SU-DHL-6 (cell line): ENCODE data around the gene JPH3.

Experiments
- H2AFZ ChIP-seq: fragments of 200-600 bp; sonication (generic); 2 replicates; pipeline ENCODE4 v1.6.1; 2014; ENCODE audit warnings: low read depth, mild to moderate bottlenecking, moderate library complexity, mixed read lengths, antibody characterized with exemption, low read length; ENCODE audit not compliant: severe bottlenecking
- H3F3A ChIP-seq: fragments of 200-600 bp; shearing (Covaris generic); 2 replicates; pipeline ENCODE4 v1.6.0; 2016; ENCODE audit warnings: antibody characterized with exemption, mild to moderate bottlenecking; ENCODE audit not compliant: insufficient read depth
- H3K27ac ChIP-seq: fragments of 200-600 bp; sonication (generic); 2 replicates; pipeline ENCODE4 v1.5.1; 2016; ENCODE audit warnings: low read depth, mild to moderate bottlenecking, low read length, moderate library complexity, mixed read lengths
- H3K27me3 ChIP-seq: fragments of 200-600 bp; sonication (generic), shearing (Covaris generic); 2 replicates; pipeline ENCODE4 v1.6.0; 2014; ENCODE audit warnings: mild to moderate bottlenecking, low read length
- H3K36me3 ChIP-seq: fragments of 200-600 bp; sonication (generic); 2 replicates; pipeline ENCODE4 v1.6.1; 2014; ENCODE audit warnings: mild to moderate bottlenecking, low read length, mixed read lengths
- H3K4me2 ChIP-seq: fragments of 300-600, 200-600 bp; shearing (Covaris generic), sonication (generic); 2 replicates; pipeline ENCODE4 v1.6.0; 2014; ENCODE audit warnings: low read length, low read depth, mild to moderate bottlenecking; ENCODE audit not compliant: poor library complexity, severe bottlenecking
- H3K4me3 ChIP-seq: fragments of 200-600 bp; sonication (generic); 2 replicates; pipeline ENCODE4 v1.5.1; 2014; ENCODE audit warnings: antibody characterized with exemption, low read length, mild to moderate bottlenecking, mixed read lengths; ENCODE audit not compliant: insufficient read depth, poor library complexity, severe bottlenecking
- H3K79me2 ChIP-seq: fragments of 200-600 bp; sonication (generic); 2 replicates; pipeline ENCODE4 v1.6.1; 2014; ENCODE audit warnings: mild to moderate bottlenecking, low read length, moderate library complexity; ENCODE audit not compliant: insufficient read depth
- H3K9ac ChIP-seq: fragments of 200-600 bp; sonication (generic); 2 replicates; pipeline ENCODE4 v1.7.0; 2014; ENCODE audit warnings: mild to moderate bottlenecking, low read length
- H3K9me2 ChIP-seq: fragments of 200-600 bp; sonication (generic); replicated peaks from 2 replicates; pipeline ENCODE4 v1.6.1; 2014; ENCODE audit warnings: low read length; ENCODE audit not compliant: insufficient read depth
- H3K9me3 ChIP-seq: fragments of 200-600 bp; sonication (generic); 2 replicates; pipeline ENCODE4 v1.6.1; 2014; ENCODE audit warnings: low read length, mixed read lengths; ENCODE audit not compliant: insufficient read depth
- H4K20me1 ChIP-seq: fragments of 200-600 bp; sonication (generic); 2 replicates; pipeline ENCODE4 v1.6.1; 2014; ENCODE audit warnings: low read depth, mild to moderate bottlenecking, antibody characterized with exemption, low read length, moderate library complexity, mixed read lengths
- EZH2phosphoT487 ChIP-seq: fragments of 200-600 bp; sonication (generic), shearing (Covaris generic); conservative IDR thresholded peaks from 2 replicates; pipeline ENCODE4 v1.6.1; 2018; ENCODE audit warnings: mild to moderate bottlenecking, antibody characterized with exemption, low read length, moderate library complexity, mixed read lengths
- TF ChIP-seq, protein P1 (sequence below): fragments of 200-600 bp; sonication (generic); IDR thresholded peaks from one replicate; pipeline ENCODE4 v1.5.1; 2017; ENCODE audit warnings: antibody characterized with exemption, mild to moderate bottlenecking, low read length, moderate library complexity; ENCODE audit not compliant: insufficient read depth, poor library complexity, severe bottlenecking

Gene JPH3

DNA sequence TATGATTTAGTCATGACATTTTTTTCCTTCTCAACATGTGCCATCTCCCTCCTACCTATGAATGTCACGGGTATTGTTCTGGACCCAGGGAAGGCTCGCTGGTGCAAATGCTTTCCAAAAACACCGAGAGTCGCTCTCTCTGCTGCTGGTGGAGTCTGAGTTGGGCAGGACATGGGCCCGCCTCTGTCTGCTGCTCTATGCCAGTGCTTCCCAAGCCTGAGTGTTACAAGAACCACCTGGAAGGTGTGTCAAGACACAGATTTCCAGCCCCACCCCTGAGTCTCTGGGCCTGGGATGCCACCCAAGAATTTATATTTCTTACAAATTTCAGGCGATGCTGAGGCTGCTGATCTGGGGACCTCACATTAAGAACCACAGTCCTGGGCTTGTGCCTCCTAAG is 9.1 kb downstream of the JPH3 start:
- Histone ChIP-seq H3F3A (no peaks in the 10 kb centered on the region), H3K4me2 (no peak overlapping the region), H3K9me2 (no peaks in the 10 kb centered on the region), H3K9ac (no peak overlapping the region), H3K27me3 (no peaks in the 10 kb centered on the region), H3K27ac (no peak overlapping the region), H4K20me1 (no peaks in the 10 kb centered on the region), H3K4me3 (no peak overlapping the region), H3K79me2 (no peaks in the 10 kb centered on the region), H3K36me3 (no peaks in the 10 kb centered on the region), H2AFZ (no peak overlapping the region), H3K9me3 (no peaks in the 10 kb centered on the region)
- no peak for TF ChIP-seq EZH2phosphoT487
- TF ChIP-seq, protein P1, sequence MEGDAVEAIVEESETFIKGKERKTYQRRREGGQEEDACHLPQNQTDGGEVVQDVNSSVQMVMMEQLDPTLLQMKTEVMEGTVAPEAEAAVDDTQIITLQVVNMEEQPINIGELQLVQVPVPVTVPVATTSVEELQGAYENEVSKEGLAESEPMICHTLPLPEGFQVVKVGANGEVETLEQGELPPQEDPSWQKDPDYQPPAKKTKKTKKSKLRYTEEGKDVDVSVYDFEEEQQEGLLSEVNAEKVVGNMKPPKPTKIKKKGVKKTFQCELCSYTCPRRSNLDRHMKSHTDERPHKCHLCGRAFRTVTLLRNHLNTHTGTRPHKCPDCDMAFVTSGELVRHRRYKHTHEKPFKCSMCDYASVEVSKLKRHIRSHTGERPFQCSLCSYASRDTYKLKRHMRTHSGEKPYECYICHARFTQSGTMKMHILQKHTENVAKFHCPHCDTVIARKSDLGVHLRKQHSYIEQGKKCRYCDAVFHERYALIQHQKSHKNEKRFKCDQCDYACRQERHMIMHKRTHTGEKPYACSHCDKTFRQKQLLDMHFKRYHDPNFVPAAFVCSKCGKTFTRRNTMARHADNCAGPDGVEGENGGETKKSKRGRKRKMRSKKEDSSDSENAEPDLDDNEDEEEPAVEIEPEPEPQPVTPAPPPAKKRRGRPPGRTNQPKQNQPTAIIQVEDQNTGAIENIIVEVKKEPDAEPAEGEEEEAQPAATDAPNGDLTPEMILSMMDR = no peak

DNA sequence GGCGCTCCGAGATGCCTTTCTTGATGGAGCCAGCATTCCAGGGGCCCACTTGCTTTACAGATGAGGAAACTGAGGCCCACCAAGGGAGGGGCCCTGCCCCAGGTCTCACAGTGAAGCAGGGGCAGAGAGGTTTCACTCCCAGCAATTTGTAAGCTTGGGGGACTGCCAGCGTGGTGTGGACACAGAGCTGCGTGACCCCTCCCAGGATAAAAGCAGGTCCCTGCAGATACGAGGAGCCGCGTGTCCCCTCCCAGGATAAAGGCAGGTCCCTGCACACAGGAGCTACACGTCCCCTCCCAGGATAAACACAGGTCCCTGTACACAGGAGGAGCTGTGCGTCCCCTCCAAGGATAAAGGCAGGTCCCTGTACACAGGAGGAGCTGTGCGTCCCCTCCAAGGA is 11.7 kb downstream of the JPH3 start:
- TF ChIP-seq, protein P1 = no peak
- TF ChIP-seq EZH2phosphoT487 = no peak
- H3K9me3 ChIP-seq = no peaks in the 10 kb centered on the region
- H3K4me3 ChIP-seq = no peak overlapping the region
- H2AFZ ChIP-seq = no peak overlapping the region
- no peak overlapping the region for H3K4me2 ChIP-seq
- no peak overlapping the region for H3K27ac ChIP-seq
- H3K9ac ChIP-seq = no peak overlapping the region
- no peaks in the 10 kb centered on the region for H3K36me3 ChIP-seq
- no peaks in the 10 kb centered on the region for H3K79me2 ChIP-seq
- no peaks in the 10 kb centered on the region for H3K27me3 ChIP-seq
- H3K9me2 ChIP-seq = no peaks in the 10 kb centered on the region
- H3F3A ChIP-seq = no peaks in the 10 kb centered on the region
- H4K20me1 ChIP-seq = no peaks in the 10 kb centered on the region

DNA sequence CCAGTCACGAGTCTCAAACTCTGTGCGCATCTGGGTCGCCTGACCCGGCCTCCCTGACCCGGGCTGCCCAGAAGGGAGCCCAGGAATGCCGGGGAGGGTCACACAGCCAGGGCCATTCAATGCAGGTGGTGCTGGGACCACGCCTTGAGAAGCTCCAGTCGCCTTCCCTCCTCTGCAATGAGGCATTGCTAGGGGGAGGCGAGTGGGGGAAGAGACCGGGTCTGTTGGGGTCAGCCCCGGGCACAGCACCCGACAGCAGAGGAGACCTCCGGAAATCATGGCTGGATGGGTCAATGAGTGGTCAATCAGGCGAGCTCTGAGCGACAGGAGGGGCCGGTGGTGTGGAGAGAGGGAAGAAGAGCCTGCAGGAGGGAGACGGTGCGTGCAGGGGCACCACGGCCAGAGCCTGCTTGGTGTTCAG is 13.3 kb downstream of the JPH3 start:
- Histone ChIP-seq H3K27ac (no peak overlapping the region), H3K4me2 (no peak overlapping the region), H3K27me3 (no peaks in the 10 kb centered on the region), H3F3A (no peaks in the 10 kb centered on the region), H4K20me1 (no peaks in the 10 kb centered on the region), H3K79me2 (no peaks in the 10 kb centered on the region), H3K36me3 (no peaks in the 10 kb centered on the region), H3K4me3 (no peak overlapping the region), H2AFZ (no peak overlapping the region), H3K9me3 (no peaks in the 10 kb centered on the region), H3K9me2 (no peaks in the 10 kb centered on the region), H3K9ac (no peak overlapping the region)
- TF ChIP-seq EZH2phosphoT487 = no peak
- TF ChIP-seq, protein P1 = no peak

DNA sequence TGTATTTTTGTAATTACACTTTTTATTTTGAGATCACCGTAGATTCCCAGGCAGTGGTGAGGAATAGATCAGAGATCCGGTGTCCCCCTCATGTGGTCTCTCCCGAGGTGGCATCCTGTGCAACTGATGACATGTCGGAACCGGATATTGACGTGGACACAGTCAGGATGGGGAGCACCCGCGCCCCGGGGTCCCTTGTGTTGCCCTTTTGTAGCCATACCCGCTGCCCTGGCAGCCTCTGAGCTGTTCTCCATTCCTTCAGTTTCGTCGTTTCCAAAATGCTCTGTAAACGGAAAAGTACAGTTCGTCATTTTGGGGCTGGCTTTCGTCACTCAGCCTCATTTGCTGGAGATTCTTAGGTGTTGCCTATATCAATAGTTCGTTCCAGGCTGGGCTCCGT is 14.2 kb downstream of the JPH3 start:
- Histone ChIP-seq H3K79me2 (no peaks in the 10 kb centered on the region), H3K27ac (no peak overlapping the region), H3K4me3 (no peak overlapping the region), H2AFZ (no peak overlapping the region), H3K9ac (no peak overlapping the region), H3K36me3 (no peaks in the 10 kb centered on the region), H4K20me1 (no peaks in the 10 kb centered on the region), H3K4me2 (no peak overlapping the region), H3K27me3 (no peaks in the 10 kb centered on the region), H3K9me3 (no peaks in the 10 kb centered on the region), H3F3A (no peaks in the 10 kb centered on the region), H3K9me2 (no peaks in the 10 kb centered on the region)
- TF ChIP-seq, protein P1 = no peak
- no peak for TF ChIP-seq EZH2phosphoT487
